ENCODE results near the gene CUTA.

DNA sequence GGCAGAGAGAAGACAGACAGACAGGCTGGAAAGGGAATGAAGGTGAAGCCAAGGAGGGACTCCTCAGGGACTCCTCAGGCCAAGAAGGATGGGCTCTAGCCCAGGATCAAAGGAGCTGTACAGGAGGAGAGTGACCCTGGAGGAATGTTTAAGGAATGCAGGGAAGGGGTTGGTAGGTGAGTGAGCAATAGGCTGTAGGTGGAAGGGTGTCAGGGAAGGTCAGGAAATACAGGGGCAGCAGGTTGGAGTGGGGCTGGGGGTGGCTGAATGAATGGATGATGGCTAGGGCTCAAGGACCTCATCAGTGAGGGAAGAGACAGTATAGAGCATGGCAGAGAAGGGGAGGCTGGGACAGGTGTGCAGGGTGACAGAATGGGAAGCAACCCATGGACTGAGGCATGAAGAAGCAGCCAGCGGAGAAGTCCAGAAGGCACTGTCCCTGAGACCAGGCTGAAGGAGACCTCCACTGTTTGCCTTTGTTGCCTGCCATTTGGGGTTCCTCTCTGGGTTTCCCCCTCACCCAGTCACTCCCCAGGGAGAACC lies 15.2 kb upstream of the CUTA start:
- TF ChIP-seq POLR2AphosphoS5 (IDR thresholded peaks at IDR 0.05) = no peak
- TF ChIP-seq EZH2 (IDR thresholded peaks at IDR 0.05; ENCODE audit: borderline replicate concordance, insufficient read depth, low read length, poor library complexity, severe bottlenecking) = no peak
- TF ChIP-seq, protein P1, sequence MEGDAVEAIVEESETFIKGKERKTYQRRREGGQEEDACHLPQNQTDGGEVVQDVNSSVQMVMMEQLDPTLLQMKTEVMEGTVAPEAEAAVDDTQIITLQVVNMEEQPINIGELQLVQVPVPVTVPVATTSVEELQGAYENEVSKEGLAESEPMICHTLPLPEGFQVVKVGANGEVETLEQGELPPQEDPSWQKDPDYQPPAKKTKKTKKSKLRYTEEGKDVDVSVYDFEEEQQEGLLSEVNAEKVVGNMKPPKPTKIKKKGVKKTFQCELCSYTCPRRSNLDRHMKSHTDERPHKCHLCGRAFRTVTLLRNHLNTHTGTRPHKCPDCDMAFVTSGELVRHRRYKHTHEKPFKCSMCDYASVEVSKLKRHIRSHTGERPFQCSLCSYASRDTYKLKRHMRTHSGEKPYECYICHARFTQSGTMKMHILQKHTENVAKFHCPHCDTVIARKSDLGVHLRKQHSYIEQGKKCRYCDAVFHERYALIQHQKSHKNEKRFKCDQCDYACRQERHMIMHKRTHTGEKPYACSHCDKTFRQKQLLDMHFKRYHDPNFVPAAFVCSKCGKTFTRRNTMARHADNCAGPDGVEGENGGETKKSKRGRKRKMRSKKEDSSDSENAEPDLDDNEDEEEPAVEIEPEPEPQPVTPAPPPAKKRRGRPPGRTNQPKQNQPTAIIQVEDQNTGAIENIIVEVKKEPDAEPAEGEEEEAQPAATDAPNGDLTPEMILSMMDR (IDR thresholded peaks at IDR 0.05; ENCODE audit: poor library complexity, severe bottlenecking) = no peak
- TF ChIP-seq TAF1 (IDR thresholded peaks at IDR 0.05; ENCODE audit: low read depth) = no peak
- TF ChIP-seq RAD21 (conservative IDR thresholded peaks at IDR 0.05) = no peak
- no peak for TF ChIP-seq MXI1 (conservative IDR thresholded peaks at IDR 0.05; ENCODE audit: poor library complexity, severe bottlenecking)
- TF ChIP-seq, protein P2, sequence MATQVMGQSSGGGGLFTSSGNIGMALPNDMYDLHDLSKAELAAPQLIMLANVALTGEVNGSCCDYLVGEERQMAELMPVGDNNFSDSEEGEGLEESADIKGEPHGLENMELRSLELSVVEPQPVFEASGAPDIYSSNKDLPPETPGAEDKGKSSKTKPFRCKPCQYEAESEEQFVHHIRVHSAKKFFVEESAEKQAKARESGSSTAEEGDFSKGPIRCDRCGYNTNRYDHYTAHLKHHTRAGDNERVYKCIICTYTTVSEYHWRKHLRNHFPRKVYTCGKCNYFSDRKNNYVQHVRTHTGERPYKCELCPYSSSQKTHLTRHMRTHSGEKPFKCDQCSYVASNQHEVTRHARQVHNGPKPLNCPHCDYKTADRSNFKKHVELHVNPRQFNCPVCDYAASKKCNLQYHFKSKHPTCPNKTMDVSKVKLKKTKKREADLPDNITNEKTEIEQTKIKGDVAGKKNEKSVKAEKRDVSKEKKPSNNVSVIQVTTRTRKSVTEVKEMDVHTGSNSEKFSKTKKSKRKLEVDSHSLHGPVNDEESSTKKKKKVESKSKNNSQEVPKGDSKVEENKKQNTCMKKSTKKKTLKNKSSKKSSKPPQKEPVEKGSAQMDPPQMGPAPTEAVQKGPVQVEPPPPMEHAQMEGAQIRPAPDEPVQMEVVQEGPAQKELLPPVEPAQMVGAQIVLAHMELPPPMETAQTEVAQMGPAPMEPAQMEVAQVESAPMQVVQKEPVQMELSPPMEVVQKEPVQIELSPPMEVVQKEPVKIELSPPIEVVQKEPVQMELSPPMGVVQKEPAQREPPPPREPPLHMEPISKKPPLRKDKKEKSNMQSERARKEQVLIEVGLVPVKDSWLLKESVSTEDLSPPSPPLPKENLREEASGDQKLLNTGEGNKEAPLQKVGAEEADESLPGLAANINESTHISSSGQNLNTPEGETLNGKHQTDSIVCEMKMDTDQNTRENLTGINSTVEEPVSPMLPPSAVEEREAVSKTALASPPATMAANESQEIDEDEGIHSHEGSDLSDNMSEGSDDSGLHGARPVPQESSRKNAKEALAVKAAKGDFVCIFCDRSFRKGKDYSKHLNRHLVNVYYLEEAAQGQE (IDR thresholded peaks at IDR 0.05; ENCODE audit: borderline replicate concordance) = no peak
- TF ChIP-seq EP300 (conservative IDR thresholded peaks at IDR 0.05; ENCODE audit: poor library complexity, severe bottlenecking) = no peak
